ENCODE data around the gene CCDC6.

Gene CCDC6

GRCh38 chr10:59781511-59781910 is 124.8 kb downstream of the CCDC6 start:
- no peak overlapping the region for H3K4me3 ChIP-seq (ENCODE audit: control insufficient read depth, low read depth, low read length)
- no peak for DNase-seq (ENCODE audit: low read depth)
- TF ChIP-seq CTCF (IDR thresholded peaks at IDR 0.05; ENCODE audit: control insufficient read depth, insufficient read depth, low read depth, low read length, missing control alignments): no peak

GRCh38 chr10:59779756-59780533 is 126.4 kb downstream of the CCDC6 start:
- no peak overlapping the region for H3K4me3 ChIP-seq (ENCODE audit: control insufficient read depth, low read depth, low read length)
- no peak for TF ChIP-seq CTCF (IDR thresholded peaks at IDR 0.05; ENCODE audit: control insufficient read depth, insufficient read depth, low read depth, low read length, missing control alignments)
- DNase-seq (ENCODE audit: low read depth): peak; percentile 8

GRCh38 chr10:59774451-59774850 is 131.9 kb downstream of the CCDC6 start:
- no peak for DNase-seq (ENCODE audit: low read depth)
- TF ChIP-seq CTCF (IDR thresholded peaks at IDR 0.05; ENCODE audit: control insufficient read depth, insufficient read depth, low read depth, low read length, missing control alignments): no peak
- H3K4me3 ChIP-seq (ENCODE audit: control insufficient read depth, low read depth, low read length): no peak overlapping the region

GRCh38 chr10:59773088-59773487 is 133.3 kb downstream of the CCDC6 start:
- no peak for TF ChIP-seq CTCF (IDR thresholded peaks at IDR 0.05; ENCODE audit: control insufficient read depth, insufficient read depth, low read depth, low read length, missing control alignments)
- no peak for DNase-seq (ENCODE audit: low read depth)
- H3K4me3 ChIP-seq (ENCODE audit: control insufficient read depth, low read depth, low read length): no peak overlapping the region

- TF ChIP-seq CTCF (IDR thresholded peaks at IDR 0.05; ENCODE audit: control insufficient read depth, insufficient read depth, low read depth, low read length, missing control alignments): no peak
- DNase-seq (ENCODE audit: low read depth): no peak
- H3K4me3 ChIP-seq (ENCODE audit: control insufficient read depth, low read depth, low read length): no peak overlapping the region
Measured at GRCh38 chr10:59771162-59771807, 135.1 kb downstream of the CCDC6 start.

- no peak overlapping the region for H3K4me3 ChIP-seq (ENCODE audit: control insufficient read depth, low read depth, low read length)
- TF ChIP-seq CTCF (IDR thresholded peaks at IDR 0.05; ENCODE audit: control insufficient read depth, insufficient read depth, low read depth, low read length, missing control alignments): no peak
- no peak for DNase-seq (ENCODE audit: low read depth)
Measured at GRCh38 chr10:59770689-59771088, 135.7 kb downstream of the CCDC6 start.

Measured in AG09309 (cell line).